Panc1 (cell line): Measurements from ENCODE around the gene EWSR1.

Source experiments
- CTCF ChIP-seq: fragments of 450-650 bp; IDR thresholded peaks from 2 replicates; pipeline ENCODE4 v1.5.1; 2017; ENCODE audit warnings: mild to moderate bottlenecking
- POLR2AphosphoS5 ChIP-seq: IDR thresholded peaks from 2 replicates; pipeline ENCODE4 v1.6.1; 2012; ENCODE audit warnings: mild to moderate bottlenecking, low read depth, low read length, moderate library complexity

DNA sequence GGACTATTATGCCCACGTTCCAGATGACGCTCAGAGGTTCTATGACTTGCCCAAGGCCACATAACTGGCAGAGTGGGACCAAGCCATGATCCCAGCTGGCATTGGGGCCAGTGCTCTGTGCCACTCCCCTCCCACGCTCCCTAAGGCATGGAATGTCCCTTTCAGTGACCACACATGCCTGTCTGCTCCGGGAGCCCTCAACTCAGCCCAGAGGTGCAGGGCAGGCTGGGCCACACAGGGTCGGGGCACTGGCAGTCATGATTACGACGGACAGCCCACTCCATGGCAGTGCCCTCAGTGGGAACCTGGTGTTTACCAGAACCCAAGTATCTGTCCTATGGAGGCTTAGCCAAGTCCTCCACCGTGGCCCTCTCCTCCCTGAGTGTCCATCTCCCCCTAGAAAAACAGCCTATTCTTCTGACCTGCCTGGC is 10.3 kb upstream of the EWSR1 start:
- TF ChIP-seq CTCF (no peak), POLR2AphosphoS5 (no peak)
